Stimulated activated CD4-positive, alpha-beta T cell treated with anti-CD3 and anti-CD28 coated beads, Interleukin-2, amount 100 ng/mL, for 24 hours (primary cell): Measurements from ENCODE around the gene SOWAHA.

ENCODE experiments used
- DNase-seq, 2 donors: peaks; one replicate each; pipeline ENCODE4 v3.0.0-alpha.2; 2020

SOWAHA gene

GRCh38 chr5:132810605-132811004 lies 2.5 kb upstream of the SOWAHA start:
- no peak for DNase-seq

GRCh38 chr5:132812123-132812765 lies 858 bp upstream of the SOWAHA start:
- DNase-seq, result no peak

GRCh38 chr5:132813599-132814502 lies 749 bp downstream of the SOWAHA start:
- peak in 1 of 2 donors; percentile 50 for DNase-seq

- DNase-seq, result no peak
Observed at GRCh38 chr5:132814503-132815294, 1.6 kb downstream of the SOWAHA start.

- DNase-seq, result no peak
Observed at GRCh38 chr5:132815454-132815853, 2.4 kb downstream of the SOWAHA start.

GRCh38 chr5:132816083-132816482 lies 3.0 kb downstream of the SOWAHA start:
- no peak for DNase-seq

GRCh38 chr5:132816554-132816953 lies 3.5 kb downstream of the SOWAHA start:
- DNase-seq, result no peak

GRCh38 chr5:132817011-132817410 lies 3.9 kb downstream of the SOWAHA start:
- DNase-seq, result no peak

- peak in 1 of 2 donors; percentile 27 for DNase-seq
Observed at GRCh38 chr5:132819468-132819867, 6.4 kb downstream of the SOWAHA start.

- peak; percentile 94 to 95 for DNase-seq
Observed at GRCh38 chr5:132820162-132820754, 7.2 kb downstream of the SOWAHA start.

GRCh38 chr5:132821350-132821749 lies 8.2 kb downstream of the SOWAHA start:
- DNase-seq, result no peak

- no peak for DNase-seq
Observed at GRCh38 chr5:132821791-132822190, 8.7 kb downstream of the SOWAHA start.

- peak in 1 of 2 donors; percentile 45 for DNase-seq
Observed at GRCh38 chr5:132822650-132823480, 9.8 kb downstream of the SOWAHA start.

GRCh38 chr5:132823481-132824050 lies 10.5 kb downstream of the SOWAHA start:
- no peak for DNase-seq

GRCh38 chr5:132824426-132824825 lies 11.3 kb downstream of the SOWAHA start:
- no peak for DNase-seq

- peak in 1 of 2 donors; percentile 30 for DNase-seq
Observed at GRCh38 chr5:132825033-132825833, 12.1 kb downstream of the SOWAHA start.

GRCh38 chr5:132825834-132826391 lies 12.8 kb downstream of the SOWAHA start:
- peak in 1 of 2 donors; percentile 31 for DNase-seq

- no peak for DNase-seq
Observed at GRCh38 chr5:132826424-132827082, 13.5 kb downstream of the SOWAHA start.

- no peak for DNase-seq
Observed at GRCh38 chr5:132827943-132828673, 15.0 kb downstream of the SOWAHA start.
